Tibial nerve (tissue), 4 donors: Measurements from ENCODE around the gene LPCAT2. TPM values are rescaled to one million over a fixed set of nuclear protein-coding genes. Genes with fewer than 3 reads are reported as not detected.

Experiments
- DNase-seq, 2 donors: peaks; one replicate each; pipeline ENCODE4 v3.0.0-alpha.2; 2019; ENCODE audit warnings: low spot score in 2 of 2
- H3K27ac ChIP-seq, 4 donors: fragments of 200-600 bp; sonication (generic) in 3 of 4; one replicate each; pipeline ENCODE4 v1.5.1; 2017 to 2019; ENCODE audit warnings: mild to moderate bottlenecking in 1 of 4
- H3K27me3 ChIP-seq, 2 donors: fragments of 200-600 bp; sonication (generic) in 1 of 2; one replicate each; pipeline versions ENCODE4 v1.5.1 to v1.6.0; 2017 to 2019
- H3K36me3 ChIP-seq, 3 donors: fragments of 200-600 bp; sonication (generic); one replicate each; pipeline ENCODE4 v1.5.1; 2018 to 2019
- H3K4me1 ChIP-seq, 4 donors: fragments of 200-600 bp; sonication (generic) in 3 of 4; one replicate each; pipeline ENCODE4 v1.5.1; 2017 to 2019
- H3K4me3 ChIP-seq, 4 donors: fragments of 200-600 bp; sonication (generic) in 3 of 4; one replicate each; pipeline ENCODE4 v1.5.1; 2017 to 2019; ENCODE audit warnings: mild to moderate bottlenecking in 1 of 4, moderate library complexity in 1 of 4
- H3K9me3 ChIP-seq, 4 donors: fragments of 200-600 bp; sonication (generic) in 3 of 4; one replicate each; pipeline ENCODE4 v1.5.1; 2017 to 2019
- EP300 ChIP-seq, 2 donors: sonication (generic); formaldehyde crosslinking; IDR thresholded peaks; one replicate each; pipeline ENCODE4 v1.6.1; 2017; ENCODE audit warnings: antibody characterized with exemption in 2 of 2, mild to moderate bottlenecking in 1 of 2
- POLR2A ChIP-seq, 2 donors: fragments of 450-650 bp; IDR thresholded peaks; one replicate each; pipeline ENCODE4 v1.6.1; 2017; ENCODE audit warnings: antibody characterized with exemption in 2 of 2, mild to moderate bottlenecking in 2 of 2, moderate library complexity in 2 of 2
- WGBS, 2 donors: methylation state at CpG; one replicate each; pipeline ENCODE4 v1.1.5; 2018; 5-methylcytosine and 5-hydroxymethylcytosine counted together
- total RNA-seq, 4 donors: library from RNA; depleted of rRNA; stranded (reverse); fragments of >200 nt; gene quantifications; one replicate each; pipeline ENCODE4 v1.1.0, GENCODE V29; 2016
- TF ChIP-seq, protein P1 (sequence below), 5 experiments: fragments of 200-600 bp in 3 of 5; fragments of 450-650 bp in 2 of 5; sonication (generic) in 3 of 5; IDR thresholded peaks; one replicate each; pipeline ENCODE4 v1.5.1; 2016 to 2019; ENCODE audit warnings: antibody characterized with exemption in 5 of 5, mild to moderate bottlenecking in 3 of 5, moderate library complexity in 2 of 5

The LPCAT2 gene
- total RNA-seq, 4 donors from 2014 or later, result 14.9 to 33.4 (median 24.0) TPM

DNA sequence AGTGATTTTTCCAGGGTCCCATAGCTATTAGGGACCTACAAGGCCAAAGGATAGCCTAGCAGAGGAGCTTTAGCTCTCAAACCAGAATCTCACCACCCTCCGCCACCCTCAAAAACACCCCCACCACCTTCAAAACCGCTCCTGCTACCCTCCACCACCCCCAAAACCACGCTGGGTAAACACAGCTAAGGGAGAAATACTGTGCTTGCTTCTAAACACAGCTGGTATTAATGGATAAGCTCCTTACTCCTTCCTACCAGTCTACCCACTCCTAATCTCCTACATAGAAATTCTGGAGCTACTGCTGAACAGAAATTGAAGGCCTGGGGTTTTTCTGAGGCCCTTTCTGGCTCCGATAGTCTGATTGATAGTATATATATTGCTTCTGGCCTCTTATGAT lies 2.2 kb upstream of the LPCAT2 start:
- TF ChIP-seq, protein P1, sequence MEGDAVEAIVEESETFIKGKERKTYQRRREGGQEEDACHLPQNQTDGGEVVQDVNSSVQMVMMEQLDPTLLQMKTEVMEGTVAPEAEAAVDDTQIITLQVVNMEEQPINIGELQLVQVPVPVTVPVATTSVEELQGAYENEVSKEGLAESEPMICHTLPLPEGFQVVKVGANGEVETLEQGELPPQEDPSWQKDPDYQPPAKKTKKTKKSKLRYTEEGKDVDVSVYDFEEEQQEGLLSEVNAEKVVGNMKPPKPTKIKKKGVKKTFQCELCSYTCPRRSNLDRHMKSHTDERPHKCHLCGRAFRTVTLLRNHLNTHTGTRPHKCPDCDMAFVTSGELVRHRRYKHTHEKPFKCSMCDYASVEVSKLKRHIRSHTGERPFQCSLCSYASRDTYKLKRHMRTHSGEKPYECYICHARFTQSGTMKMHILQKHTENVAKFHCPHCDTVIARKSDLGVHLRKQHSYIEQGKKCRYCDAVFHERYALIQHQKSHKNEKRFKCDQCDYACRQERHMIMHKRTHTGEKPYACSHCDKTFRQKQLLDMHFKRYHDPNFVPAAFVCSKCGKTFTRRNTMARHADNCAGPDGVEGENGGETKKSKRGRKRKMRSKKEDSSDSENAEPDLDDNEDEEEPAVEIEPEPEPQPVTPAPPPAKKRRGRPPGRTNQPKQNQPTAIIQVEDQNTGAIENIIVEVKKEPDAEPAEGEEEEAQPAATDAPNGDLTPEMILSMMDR (IDR thresholded peaks at IDR 0.05), result no peak
- TF ChIP-seq EP300 (IDR thresholded peaks at IDR 0.05), result no peak
- no peak for TF ChIP-seq POLR2A (IDR thresholded peaks at IDR 0.05)
- WGBS, 2 donors, result 60 to 82% methylated on average over 4 of the region's 4 CpGs
- DNase-seq, result no peak
- no peak overlapping the region for H3K4me3 ChIP-seq
- H3K27me3 ChIP-seq, result no peaks in the 10 kb centered on the region
- no peak overlapping the region for H3K27ac ChIP-seq
- no peaks in the 10 kb centered on the region for H3K9me3 ChIP-seq
- H3K4me1 ChIP-seq, result peaks cover 0 to 67% (median 21%) of the 10 kb centered on the region in 4 donors
- H3K36me3 ChIP-seq, result peaks cover 0 to 17% (median 0%) of the 10 kb centered on the region in 3 donors

GRCh38 chr16:55508271-55508921 lies 476 bp upstream of the LPCAT2 start:
- peak overlapping the region in 3 of 4 donors; percentile 43 to 91 (median 84) for H3K27ac ChIP-seq

GRCh38 chr16:55510185-55510805 lies 1.4 kb downstream of the LPCAT2 start:
- no peak for DNase-seq
- Histone ChIP-seq H3K4me3 (peak overlapping the region in 3 of 4 donors; percentile 60 to 88 (median 84)), H3K27me3 (no peaks in the 10 kb centered on the region), H3K27ac (peak overlapping the region in 2 of 4 donors; percentile 22 to 91), H3K4me1 (peaks cover 0 to 34% (median 4%) of the 10 kb centered on the region in 4 donors), H3K9me3 (peaks cover 0 to 17% (median 0%) of the 10 kb centered on the region in 4 donors), H3K36me3 (peaks cover 0 to 12% (median 0%) of the 10 kb centered on the region in 3 donors)
- WGBS, 2 donors, result 25 to 31% methylated on average over 4 of the region's 4 CpGs
- TF ChIP-seq EP300 (IDR thresholded peaks at IDR 0.05) (no peak), POLR2A (IDR thresholded peaks at IDR 0.05) (no peak)
- TF ChIP-seq, protein P1 (IDR thresholded peaks at IDR 0.05), result no peak

More at GRCh38 chr16:55508271-55508921, 476 bp upstream of the LPCAT2 start:
- no peak for DNase-seq
- H3K36me3 ChIP-seq, result peaks cover 0 to 17% (median 0%) of the 10 kb centered on the region in 3 donors
- H3K27me3 ChIP-seq, result no peaks in the 10 kb centered on the region
- peak overlapping the region; percentile 60 to 88 (median 82) for H3K4me3 ChIP-seq
- no peak for TF ChIP-seq EP300 (IDR thresholded peaks at IDR 0.05)
- TF ChIP-seq POLR2A (IDR thresholded peaks at IDR 0.05), result no peak
- TF ChIP-seq, protein P1 (IDR thresholded peaks at IDR 0.05), result no peak
- peaks cover 0 to 50% (median 6%) of the 10 kb centered on the region in 4 donors for H3K4me1 ChIP-seq
- peaks cover 0 to 10% (median 0%) of the 10 kb centered on the region in 4 donors for H3K9me3 ChIP-seq
- 59 to 71% methylated on average over 9 of the region's 9 CpGs for WGBS, 2 donors

DNA sequence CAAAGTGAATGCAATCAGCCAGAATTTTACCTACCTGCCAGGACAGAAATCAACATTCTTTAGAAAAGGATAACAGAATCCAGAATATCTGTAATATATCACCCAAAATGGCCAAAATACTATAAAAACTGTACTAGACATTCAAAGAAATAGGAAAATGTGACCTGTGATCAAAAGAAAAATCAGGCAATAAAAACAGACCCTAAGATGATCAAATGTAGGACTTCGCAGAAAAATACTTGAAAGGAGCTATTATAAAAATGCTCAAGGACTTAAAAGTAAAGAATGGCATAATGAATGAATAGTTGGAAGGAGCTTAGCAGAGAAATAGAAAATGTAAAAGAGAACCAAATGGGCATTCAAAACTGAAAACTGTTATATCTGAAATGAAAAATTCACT lies 4.1 kb downstream of the LPCAT2 start:
- Histone ChIP-seq H3K9me3 (peaks cover 0 to 17% (median 0%) of the 10 kb centered on the region in 4 donors), H3K27me3 (no peaks in the 10 kb centered on the region), H3K4me1 (peaks cover 0 to 23% (median 0%) of the 10 kb centered on the region in 4 donors), H3K4me3 (no peak overlapping the region), H3K36me3 (no peaks in the 10 kb centered on the region), H3K27ac (no peak overlapping the region)
- DNase-seq, result no peak
- WGBS, 2 donors, result 96 to 100% methylated on average over 1 of the region's 1 CpG
- TF ChIP-seq POLR2A (IDR thresholded peaks at IDR 0.05), result no peak
- TF ChIP-seq, protein P1 (IDR thresholded peaks at IDR 0.05), result no peak
- no peak for TF ChIP-seq EP300 (IDR thresholded peaks at IDR 0.05)

DNA sequence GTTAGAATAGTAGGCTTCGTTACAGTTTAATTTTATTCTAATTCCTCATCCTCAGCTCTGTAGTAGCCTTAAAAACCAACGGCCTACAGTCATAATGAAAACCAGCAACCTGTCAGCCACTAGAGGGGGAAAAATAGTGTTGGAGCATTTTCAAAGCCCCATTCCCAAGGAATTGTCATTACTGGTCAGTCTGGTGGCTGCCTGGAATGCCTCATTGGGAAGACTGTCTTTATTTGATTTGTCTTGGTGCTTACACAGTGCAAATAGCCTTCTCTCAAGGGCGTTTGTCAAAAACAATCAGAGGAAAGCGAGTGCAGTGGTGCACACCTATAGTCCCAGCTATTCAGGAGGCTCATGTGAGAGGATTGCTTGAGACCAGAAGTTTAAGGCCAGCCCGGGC lies 4.7 kb downstream of the LPCAT2 start:
- Histone ChIP-seq H3K4me3 (no peak overlapping the region), H3K36me3 (no peaks in the 10 kb centered on the region), H3K27me3 (no peaks in the 10 kb centered on the region), H3K27ac (no peak overlapping the region), H3K4me1 (peaks cover 0 to 17% (median 0%) of the 10 kb centered on the region in 4 donors), H3K9me3 (peaks cover 0 to 17% (median 0%) of the 10 kb centered on the region in 4 donors)
- WGBS, 2 donors, result 95 to 96% methylated on average over 5 of the region's 5 CpGs
- TF ChIP-seq EP300 (IDR thresholded peaks at IDR 0.05), result no peak
- TF ChIP-seq, protein P1 (IDR thresholded peaks at IDR 0.05), result no peak
- no peak for TF ChIP-seq POLR2A (IDR thresholded peaks at IDR 0.05)
- DNase-seq, result no peak
